Superior temporal gyrus (tissue), 1 donor: Measurements from ENCODE around the gene BICRA.
A peak's percentile ranks its signal among the peaks of the same experiment; 100 is the strongest.
"Not testable (repeated sequence)": the region's sequence is repeated elsewhere in the genome, so short reads cannot be mapped to it uniquely, and the experiment has no call there.

ENCODE experiments used
- DNase-seq: peaks from one replicate; pipeline ENCODE4 v3.0.0-alpha.2; 2016; ENCODE audit errors: extremely low spot score

The BICRA gene

GRCh38 chr19:47714855-47715254 lies 105.9 kb downstream of the BICRA start:
- DNase-seq, result not testable (repeated sequence)

GRCh38 chr19:47716270-47716937 lies 107.5 kb downstream of the BICRA start:
- no peak for DNase-seq

DNA sequence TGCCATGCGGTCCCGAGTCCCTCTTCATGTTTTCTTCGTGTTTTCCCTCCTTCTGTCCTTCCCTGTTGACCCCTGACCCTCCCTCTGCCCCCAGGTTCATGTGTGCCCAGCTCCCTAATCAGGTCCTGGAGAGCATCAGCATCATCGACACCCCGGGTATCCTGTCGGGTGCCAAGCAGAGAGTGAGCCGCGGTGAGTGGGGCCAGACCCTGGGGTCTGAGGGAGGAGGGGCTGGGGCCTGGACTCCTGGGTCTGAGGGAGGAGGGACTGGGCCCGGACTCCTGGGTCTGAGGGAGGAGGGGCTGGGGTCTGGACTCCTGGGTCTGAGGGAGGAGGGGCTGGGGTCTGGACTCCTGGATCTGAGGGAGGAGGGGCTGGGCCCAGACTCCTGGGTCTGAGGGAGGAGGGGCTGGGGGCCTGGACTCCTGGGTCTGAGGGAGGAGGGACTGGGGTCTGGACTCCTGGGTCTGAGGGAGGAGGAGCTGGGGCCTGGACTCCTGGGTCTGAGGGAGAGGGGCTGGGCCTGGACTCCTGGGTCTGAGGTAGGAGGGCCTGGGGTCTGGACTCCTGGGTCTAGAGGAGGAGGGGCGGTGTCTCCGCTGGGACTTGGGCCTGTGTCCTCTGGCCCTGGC lies 109.6 kb downstream of the BICRA start:
- not testable (repeated sequence) for DNase-seq

DNA sequence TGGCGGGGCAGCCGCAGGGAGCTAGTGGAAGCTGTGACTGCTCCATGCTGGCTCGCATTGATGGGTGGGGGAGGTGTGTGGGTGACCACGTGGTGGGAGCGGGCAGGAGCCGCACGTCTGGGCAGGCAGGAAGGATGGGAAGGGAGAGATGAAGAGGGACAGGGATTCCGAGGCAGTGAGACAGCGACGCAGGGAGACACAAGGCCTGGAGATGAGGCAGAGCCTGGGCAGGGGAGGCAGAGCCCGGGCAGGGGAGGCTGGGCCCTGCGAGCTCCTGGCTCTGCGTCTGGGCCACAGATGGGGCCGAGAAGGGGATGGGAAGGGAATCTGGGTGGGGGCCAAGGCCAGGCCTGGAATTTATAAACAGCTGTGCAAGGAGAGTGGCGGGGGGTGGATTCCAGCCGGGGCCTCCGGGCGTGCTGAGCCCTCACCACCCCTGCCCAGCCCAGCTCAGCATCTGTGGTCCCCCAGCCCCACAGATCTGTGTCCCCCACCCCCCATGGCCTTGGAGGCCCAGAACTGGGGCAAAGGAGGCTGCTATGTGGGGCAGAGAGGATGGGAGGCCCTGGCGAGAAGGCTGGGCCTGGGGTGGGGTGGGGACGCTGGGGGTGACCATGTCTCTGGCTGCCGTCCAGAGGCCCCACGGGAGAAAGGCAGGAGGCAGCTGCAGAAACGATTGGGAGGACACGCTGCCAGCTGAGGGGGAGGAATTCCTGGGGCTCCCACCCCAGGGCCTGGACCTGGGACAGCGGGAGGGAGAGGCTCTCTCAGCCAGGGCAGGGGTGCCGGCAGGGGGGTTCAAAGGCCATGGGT lies 110.3 kb downstream of the BICRA start:
- no peak for DNase-seq

GRCh38 chr19:47720669-47721422 lies 111.9 kb downstream of the BICRA start:
- no peak for DNase-seq

GRCh38 chr19:47723581-47723940 lies 114.6 kb downstream of the BICRA start:
- no peak for DNase-seq

- DNase-seq, result no peak
These were observed 116.9 kb downstream of the BICRA start for GRCh38 chr19:47725759-47726401.

- no peak for DNase-seq
These were observed 117.5 kb downstream of the BICRA start for GRCh38 chr19:47726467-47726866.

DNA sequence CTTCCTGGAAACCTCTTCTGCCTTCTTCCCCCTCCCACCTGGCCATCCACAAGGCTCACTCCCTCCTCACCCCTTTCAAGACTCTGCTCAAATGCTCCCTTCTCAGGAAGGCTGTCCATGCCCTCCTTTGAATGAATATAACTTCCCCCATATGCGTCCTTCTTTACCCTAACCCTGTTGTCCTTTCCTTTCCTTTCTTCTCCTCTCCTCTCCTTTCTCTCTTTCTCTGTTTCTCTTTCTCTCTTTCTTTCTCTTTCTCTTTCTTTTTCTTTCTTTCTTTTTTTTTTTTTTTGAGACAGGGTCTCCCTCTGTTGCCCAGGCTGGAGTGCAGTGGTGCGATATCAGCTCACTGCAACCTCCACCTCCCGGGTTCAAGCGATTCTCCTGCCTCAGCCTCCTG lies 119.4 kb downstream of the BICRA start:
- not testable (repeated sequence) for DNase-seq

- DNase-seq, result no peak
These were observed 120.5 kb downstream of the BICRA start for GRCh38 chr19:47729468-47729798.

DNA sequence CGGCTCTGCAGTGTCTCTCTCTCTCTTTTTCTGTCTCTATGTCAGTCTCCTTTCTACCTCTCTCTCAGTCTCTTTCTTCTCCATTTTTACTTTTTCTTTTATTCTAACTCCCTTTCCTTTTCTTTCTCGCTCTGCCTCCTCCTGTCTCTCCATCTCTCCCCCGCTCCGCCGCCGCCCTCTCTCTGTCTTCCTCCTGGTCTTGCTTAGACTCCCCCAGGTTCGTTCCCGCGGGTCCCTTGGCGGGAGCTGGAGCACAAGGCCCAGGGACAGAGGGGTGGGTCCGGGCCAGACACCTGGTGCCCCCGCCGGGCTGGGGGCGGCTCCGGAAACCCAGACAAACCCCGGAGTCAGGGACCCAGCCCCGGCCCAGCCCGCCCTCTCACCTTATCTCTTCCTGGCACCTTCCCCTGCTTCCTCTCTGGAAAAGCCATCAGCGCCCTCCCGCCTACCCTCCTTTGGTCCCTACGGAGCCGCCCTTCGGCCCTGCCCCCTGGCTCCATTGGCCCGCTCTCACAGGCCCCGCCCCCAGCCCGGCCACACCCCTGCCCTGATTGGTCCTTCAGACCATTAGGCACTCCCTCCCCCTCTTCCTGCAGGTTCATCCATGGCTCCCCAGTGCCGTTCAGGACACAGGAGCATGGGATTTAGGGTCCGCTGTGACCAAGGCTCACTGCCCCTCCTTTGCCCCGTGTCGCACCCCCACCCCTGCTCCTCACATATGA lies 121.0 kb downstream of the BICRA start:
- DNase-seq, result no peak

DNA sequence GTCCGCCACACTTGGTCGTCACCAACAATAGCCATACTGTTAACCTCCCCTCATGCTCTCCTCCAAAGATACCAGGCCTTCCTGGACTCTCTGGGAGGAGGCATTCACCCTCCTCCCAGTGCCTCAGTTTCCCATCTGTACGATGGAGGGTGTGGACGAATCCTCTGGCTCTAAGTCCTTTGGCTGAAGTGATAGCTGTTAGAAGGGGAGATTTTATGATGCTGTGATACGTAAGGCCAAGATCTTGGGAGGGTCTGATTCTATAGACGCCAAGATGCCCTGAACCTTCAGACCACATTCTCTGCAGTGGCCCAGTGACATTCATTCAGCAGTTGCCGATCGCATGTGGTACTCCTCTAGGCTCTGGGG lies 121.6 kb downstream of the BICRA start:
- DNase-seq, result no peak

DNA sequence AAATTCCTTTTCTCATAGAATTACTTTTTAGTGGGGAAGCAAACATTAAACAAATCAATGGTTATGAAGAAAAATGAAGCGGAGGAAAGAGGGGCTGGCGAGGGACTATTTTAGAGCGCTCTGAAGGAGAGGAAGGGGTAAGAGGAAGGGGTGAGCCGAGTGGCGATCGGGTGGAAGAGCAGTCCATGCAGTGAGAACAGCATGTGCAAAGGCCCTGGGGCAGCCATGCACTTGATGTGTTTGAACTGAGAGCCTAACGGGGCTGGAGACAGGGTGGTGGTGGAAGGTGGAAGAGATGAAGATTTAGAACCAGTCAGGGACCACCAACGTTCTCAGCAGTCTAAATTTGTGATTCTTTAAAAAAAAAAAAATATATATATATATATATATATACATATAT lies 122.0 kb downstream of the BICRA start:
- no peak for DNase-seq

DNA sequence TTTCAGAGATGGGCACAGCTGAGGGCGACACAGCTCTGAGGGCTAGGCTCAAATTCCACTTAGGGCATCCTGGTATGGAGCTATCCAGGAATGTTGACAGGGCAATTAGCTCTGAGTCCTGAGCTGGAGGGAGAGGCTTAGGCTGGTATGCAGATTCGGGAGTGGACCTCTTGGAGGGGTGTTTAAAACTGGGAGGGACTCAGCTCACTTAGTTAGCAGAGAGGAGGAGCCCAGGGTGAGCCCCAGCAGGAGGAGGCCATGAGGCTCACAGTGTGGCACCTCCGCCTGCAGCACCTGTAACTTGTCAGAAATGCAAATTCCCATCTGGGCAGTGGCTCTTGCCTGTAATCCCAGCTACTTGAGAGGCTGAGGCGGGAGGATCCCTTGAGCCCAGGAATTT lies 126.2 kb downstream of the BICRA start:
- no peak for DNase-seq

GRCh38 chr19:47740866-47741519 lies 132.1 kb downstream of the BICRA start:
- DNase-seq, result no peak

- no peak for DNase-seq
These were observed 132.7 kb downstream of the BICRA start for GRCh38 chr19:47741544-47742140.

DNA sequence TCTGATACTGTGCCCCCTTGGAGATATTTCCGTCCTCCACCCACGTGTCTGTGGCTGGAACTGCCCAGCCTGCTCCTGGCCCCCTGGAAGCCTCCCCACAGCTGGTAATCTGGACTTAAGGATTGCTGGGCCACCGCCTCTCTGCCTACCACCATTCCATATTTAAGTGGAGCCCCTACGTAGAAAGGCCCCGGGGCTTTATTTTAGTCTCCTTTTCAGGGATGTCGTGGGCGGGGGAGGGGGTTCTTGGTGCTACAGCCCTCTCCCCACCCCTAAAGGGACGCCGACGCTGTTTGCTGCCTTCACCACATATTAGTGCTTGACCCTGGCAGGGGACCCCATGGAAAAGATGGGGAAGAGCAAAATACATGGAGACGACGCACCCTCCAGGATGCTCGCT lies 133.7 kb downstream of the BICRA start:
- DNase-seq, result no peak

- peak; percentile 100 for DNase-seq
These were observed 136.3 kb downstream of the BICRA start, which contains the start of gene NOP53 for GRCh38 chr19:47745010-47745901. NOP53 (plus strand) TSS chr19:47745546; CDS start chr19:47745560, 14 bp downstream.

DNA sequence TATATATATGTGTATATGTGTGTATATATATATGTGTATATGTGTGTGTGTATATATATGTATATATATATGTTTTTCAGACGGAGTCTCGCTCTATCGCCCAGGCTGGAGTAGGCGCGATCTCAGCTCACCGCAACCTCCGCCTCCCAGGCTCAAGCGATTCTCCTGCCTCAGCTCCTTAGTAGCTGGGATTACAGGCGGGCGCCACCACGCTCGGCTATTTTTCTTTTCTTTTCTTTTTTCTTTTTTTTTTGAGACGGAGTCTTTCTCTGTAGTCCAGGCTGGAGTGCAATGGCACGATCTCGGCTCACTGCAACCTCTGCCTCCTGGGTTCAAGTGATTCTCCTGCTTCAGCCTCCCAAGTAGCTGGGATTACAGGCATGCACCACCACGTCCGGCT lies 137.2 kb downstream of the BICRA start:
- not testable (repeated sequence) for DNase-seq
